GM21528 (cell line): ENCODE data around the gene TNRC6A.
"Not testable (repeated sequence)": the region's sequence is repeated elsewhere in the genome, so short reads cannot be mapped to it uniquely, and the experiment has no call there.

ENCODE experiments used
- ATAC-seq: cut with Tn5 transposase; IDR thresholded peaks from one replicate; pipeline ENCODE4 v1.9.1; 2021; ENCODE audit warnings: mild to moderate bottlenecking, moderate library complexity; ENCODE audit not compliant: unreplicated experiment, low FRiP score

The TNRC6A gene

DNA sequence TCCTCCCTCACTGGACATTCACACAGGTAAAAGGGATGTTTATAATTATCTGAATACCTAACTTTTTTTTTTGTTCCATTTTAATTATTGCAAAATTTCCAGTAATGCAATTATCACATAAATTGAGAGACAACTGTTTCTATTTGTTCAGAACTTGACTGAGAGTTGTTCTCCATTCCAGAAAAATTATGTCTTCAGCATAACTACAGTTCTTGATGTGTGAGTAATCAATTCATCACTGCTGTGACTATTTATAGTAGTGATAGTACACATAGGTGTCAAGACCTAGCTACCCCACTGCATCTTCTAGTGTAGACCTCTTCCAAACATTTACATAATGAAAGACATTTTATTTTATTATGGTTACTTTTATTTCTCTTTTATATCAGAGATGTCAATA is 5.8 kb upstream of the TNRC6A start:
- ATAC-seq = no peak

- no peak for ATAC-seq
These were observed 1.4 kb upstream of the TNRC6A start for GRCh38 chr16:24728011-24728410.

GRCh38 chr16:24728891-24729242 is 584 bp upstream of the TNRC6A start:
- peak; percentile 3 for ATAC-seq

- ATAC-seq = peak; percentile 21
These were observed 732 bp downstream of the TNRC6A start for GRCh38 chr16:24729951-24730815.

GRCh38 chr16:24730914-24731313 is 1.5 kb downstream of the TNRC6A start:
- no peak for ATAC-seq

- ATAC-seq = no peak
These were observed 2.4 kb downstream of the TNRC6A start for GRCh38 chr16:24731722-24732419.

DNA sequence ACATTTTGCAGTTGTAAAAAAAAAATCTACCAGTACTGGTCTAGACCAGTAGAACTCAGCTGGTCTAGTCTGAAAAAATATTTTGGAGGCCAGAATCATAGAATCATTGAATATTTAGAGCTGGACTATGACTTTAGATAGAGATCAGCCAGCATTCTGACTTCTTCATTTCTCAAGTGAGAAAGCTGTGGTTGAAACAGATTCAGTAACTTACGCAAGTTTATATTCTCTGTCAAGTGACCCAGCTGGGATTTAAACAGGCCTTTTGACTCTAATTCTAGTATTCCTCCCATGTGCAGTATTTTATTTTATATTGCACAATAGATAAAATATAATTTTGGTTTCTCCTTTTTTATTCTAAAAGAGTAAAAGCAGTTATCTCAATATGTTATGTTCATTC is 4.9 kb downstream of the TNRC6A start:
- no peak for ATAC-seq

GRCh38 chr16:24736758-24737157 is 7.3 kb downstream of the TNRC6A start:
- ATAC-seq = no peak

- no peak for ATAC-seq
These were observed 8.0 kb downstream of the TNRC6A start for GRCh38 chr16:24737391-24737871.

DNA sequence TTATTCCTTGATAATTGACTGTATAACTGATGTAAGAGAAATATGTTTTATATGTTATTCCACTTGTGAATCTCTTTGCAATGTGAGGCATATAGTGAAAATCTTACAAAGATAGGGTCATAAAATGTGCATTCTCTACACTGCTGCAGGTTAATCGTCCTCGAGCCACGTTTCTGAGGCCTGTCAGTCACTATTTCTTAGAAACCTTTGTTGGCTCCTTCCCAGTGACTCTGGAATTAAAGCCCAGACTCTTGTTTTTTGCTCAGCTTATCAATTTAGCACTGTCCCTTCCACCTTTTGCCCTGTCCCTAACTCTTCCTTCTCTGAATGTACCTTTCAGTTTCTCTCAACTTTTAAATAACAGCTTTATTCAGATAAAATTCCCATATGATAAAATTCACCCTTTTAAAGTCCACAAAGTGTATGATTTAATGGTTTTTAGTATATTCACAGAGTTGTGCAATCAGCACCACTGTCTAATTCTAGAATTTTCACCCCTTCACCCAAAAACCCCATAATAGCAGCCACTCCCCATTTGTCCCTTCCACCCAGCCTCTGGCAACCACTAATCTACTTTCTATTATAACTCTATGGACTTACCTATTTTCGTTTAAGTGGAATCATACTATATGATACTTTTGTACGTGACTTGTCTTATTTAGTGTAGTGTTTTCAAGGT is 8.6 kb downstream of the TNRC6A start:
- ATAC-seq = no peak

DNA sequence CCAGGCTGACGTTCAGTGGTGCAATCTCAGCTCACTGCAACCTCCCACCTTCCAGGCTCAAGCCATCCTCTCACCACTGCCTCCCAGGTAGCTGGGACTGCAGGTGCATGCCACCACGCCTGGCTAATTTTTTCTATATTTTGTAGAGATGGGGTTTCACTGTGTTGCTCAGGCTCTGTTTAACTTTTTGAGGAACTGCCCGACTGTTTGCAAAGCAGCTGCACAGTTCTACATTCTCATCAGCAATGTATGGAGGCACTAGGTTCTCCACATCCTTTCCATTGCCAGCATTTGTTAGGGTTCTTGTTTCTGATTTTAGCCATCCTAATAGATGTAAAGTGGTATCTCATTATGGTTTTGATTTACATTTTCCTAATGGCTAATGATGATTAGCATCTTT is 9.4 kb downstream of the TNRC6A start:
- ATAC-seq = no peak

GRCh38 chr16:24741862-24742261 is 12.4 kb downstream of the TNRC6A start:
- no peak for ATAC-seq

DNA sequence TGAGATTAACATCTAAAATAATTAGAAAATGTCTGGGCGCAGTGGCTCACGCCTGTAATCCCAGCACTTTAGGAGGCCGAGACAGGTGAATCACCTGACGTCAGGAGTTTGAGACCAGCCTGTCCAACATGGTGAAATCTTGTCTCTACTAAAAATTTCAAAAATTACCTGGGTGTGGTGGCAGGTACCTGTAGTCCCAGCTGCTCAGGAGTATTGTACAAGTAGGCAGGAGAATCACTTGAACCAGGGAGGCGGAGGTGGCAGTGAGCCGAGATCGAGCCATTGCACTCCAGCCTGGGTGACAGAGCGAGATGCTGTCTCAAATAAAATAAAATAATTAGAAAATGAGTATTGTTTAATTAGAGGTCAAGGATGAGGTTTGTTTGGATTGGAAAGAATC is 13.2 kb downstream of the TNRC6A start:
- ATAC-seq = not testable (repeated sequence)

GRCh38 chr16:24745391-24745790 is 15.9 kb downstream of the TNRC6A start:
- no peak for ATAC-seq

GRCh38 chr16:24745791-24746190 is 16.3 kb downstream of the TNRC6A start:
- ATAC-seq = no peak

DNA sequence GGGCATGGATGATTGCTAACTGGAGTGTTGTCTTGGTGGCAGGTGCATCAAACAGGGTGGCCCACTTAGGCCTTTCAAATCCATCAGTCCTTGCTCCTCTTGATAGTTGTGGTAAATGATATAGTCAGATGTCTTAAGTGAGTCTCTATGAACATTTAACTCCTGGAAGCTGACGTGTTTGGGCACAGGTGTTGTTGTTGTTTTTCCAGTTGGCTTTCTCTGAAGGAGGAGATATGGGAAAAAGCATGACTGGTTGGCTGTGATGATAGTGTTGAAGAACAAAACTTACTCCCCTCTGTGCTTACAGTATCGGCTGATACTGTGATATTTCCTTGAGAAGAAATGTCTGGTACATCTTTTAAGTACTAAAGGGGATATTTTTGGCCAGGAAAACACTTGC is 18.0 kb downstream of the TNRC6A start:
- ATAC-seq = no peak

DNA sequence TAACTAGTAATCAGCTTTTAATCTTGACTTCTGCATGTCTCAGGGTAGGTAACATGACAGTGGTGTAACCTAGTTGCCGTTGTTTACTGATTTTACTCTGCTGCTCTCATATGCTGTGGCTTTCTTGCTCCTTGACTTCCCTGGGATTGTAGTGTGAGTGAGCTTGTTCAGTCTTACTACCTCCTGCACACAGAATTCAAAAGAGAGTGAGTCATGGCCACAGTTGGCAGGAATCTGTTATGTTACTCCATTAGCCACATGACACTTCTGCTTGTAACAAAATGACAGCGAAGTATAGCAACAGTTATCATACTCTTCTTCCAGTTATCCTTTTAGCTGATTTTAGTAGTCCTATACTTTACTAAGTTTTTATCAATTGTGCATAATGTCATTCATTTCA is 18.8 kb downstream of the TNRC6A start:
- no peak for ATAC-seq

GRCh38 chr16:24749310-24749709 is 19.9 kb downstream of the TNRC6A start:
- ATAC-seq = no peak

DNA sequence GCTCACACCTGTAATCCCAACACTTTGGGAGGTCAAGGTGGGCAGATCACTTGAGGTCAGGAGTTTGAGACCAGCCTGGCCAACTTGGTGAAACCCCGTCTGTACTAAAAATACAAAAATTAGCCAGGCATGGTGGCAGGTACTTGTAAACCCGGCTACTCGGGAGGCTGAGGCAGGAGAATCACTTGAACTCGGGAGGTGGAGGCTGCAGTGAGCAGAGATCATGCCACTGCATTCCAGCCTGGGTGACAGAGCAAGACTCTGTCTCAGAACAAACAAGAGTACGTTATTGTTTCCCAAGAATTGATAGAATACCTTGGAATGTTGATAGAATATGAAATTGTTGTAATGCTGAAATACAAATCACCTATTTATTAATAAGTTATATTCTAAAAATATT is 20.4 kb downstream of the TNRC6A start:
- ATAC-seq = not testable (repeated sequence)

DNA sequence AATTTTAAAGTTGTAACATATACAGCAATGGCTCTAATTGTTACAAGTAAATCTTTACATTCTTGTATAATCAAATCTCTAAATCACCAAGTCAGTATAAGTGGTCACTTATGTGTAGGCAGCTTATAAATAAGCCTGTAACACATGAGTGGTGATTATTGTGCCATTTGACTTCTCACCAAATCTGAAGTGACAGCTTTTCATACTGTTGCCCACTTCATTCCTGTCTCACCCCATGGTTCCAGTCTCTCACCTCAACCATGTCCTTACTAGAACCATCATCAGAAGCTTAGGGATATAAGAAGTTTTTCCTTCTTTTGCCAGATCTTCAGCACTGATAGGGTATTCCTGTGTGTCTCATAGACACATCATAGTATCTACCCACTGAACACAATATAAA is 23.5 kb downstream of the TNRC6A start:
- ATAC-seq = no peak

- no peak for ATAC-seq
These were observed 24.0 kb downstream of the TNRC6A start for GRCh38 chr16:24753437-24753836.
